PC-9 (cell line): ENCODE measurements around the gene KIAA1328. TPM values are rescaled to one million over a fixed set of nuclear protein-coding genes. Genes with fewer than 3 reads are reported as not detected.

ENCODE experiments used
- BruUV-seq: library from RNA; stranded (reverse); fragments of 400-500 nt; replicated peaks from 2 replicates; lab custom pipeline; 2021; lab: Mats Ljungman, UMichigan
- CTCF ChIA-PET: fragments of 300-600 bp; sonication (Branson Sonifier 250); formaldehyde crosslinking; loops from one replicate; lab custom pipeline; 2022; ENCODE audit warnings: antibody characterized with exemption; lab: Charles Lee
- POLR2A ChIA-PET: fragments of 300-600 bp; sonication (Branson Sonifier 250); formaldehyde crosslinking; loops from one replicate; lab custom pipeline; 2022; ENCODE audit warnings: antibody characterized with exemption; ENCODE audit not compliant: unreplicated experiment; lab: Charles Lee
- DNase-seq, 2 experiments: peaks; one replicate each; pipeline versions ENCODE4 v3.0.0 to v3.0.0-alpha.2; 2015 to 2022; ENCODE audit warnings: mixed read lengths in 1 of 2
- H2AFZ ChIP-seq: fragments of 200-600 bp; sonication (generic); 2 replicates; pipeline ENCODE4 v1.8.1; 2017; ENCODE audit warnings: antibody characterized with exemption
- H3F3A ChIP-seq: fragments of 200-600 bp; sonication (generic); 2 replicates; pipeline ENCODE4 v1.8.1; 2017; ENCODE audit warnings: antibody characterized with exemption, mild to moderate bottlenecking, low read depth; ENCODE audit not compliant: insufficient read depth
- H3K27ac ChIP-seq: fragments of 200-600 bp; sonication (generic); 2 replicates; pipeline ENCODE4 v1.6.1; 2016; ENCODE audit warnings: mixed run types
- H3K27me3 ChIP-seq: fragments of 200-600 bp; sonication (generic); 2 replicates; pipeline ENCODE4 v1.6.1; 2016; ENCODE audit warnings: low read depth, mixed run types; ENCODE audit not compliant: insufficient read depth
- H3K36me3 ChIP-seq: fragments of 200-600 bp; sonication (generic); 2 replicates; pipeline ENCODE4 v1.6.1; 2016; ENCODE audit warnings: low read depth, mixed run types
- H3K4me1 ChIP-seq: fragments of 200-600 bp; sonication (generic); replicated peaks from 2 replicates; pipeline ENCODE4 v1.6.1; 2016; ENCODE audit warnings: mixed run types; ENCODE audit not compliant: insufficient read depth
- H3K4me2 ChIP-seq: fragments of 200-600 bp; sonication (generic); 2 replicates; pipeline ENCODE4 v1.6.1; 2017; ENCODE audit warnings: mixed run types
- H3K4me3 ChIP-seq: fragments of 200-600 bp; sonication (generic); 2 replicates; pipeline ENCODE4 v1.6.1; 2016; ENCODE audit warnings: mixed run types
- H3K79me2 ChIP-seq: fragments of 200-600 bp; sonication (generic); 2 replicates; pipeline ENCODE4 v1.6.1; 2017; ENCODE audit warnings: low read depth, mixed run types
- H3K9me2 ChIP-seq: fragments of 200-600 bp; sonication (generic); 2 replicates; pipeline ENCODE4 v1.8.1; 2017; ENCODE audit warnings: mild to moderate bottlenecking; ENCODE audit not compliant: insufficient read depth
- H3K9me3 ChIP-seq: fragments of 200-600 bp; sonication (generic); 2 replicates; pipeline ENCODE4 v1.8.1; 2016; ENCODE audit warnings: low read depth; ENCODE audit not compliant: insufficient read depth
- H4K20me1 ChIP-seq: fragments of 200-600 bp; sonication (generic); 2 replicates; pipeline ENCODE4 v1.8.1; 2017; ENCODE audit not compliant: insufficient read depth
- EZH2 ChIP-seq: fragments of 200-600 bp; sonication (generic); IDR thresholded peaks from 2 replicates; pipeline ENCODE4 v1.8.0; 2017; ENCODE audit warnings: antibody characterized with exemption, low read depth
- intact Hi-C: fragments of 100-400 bp; cut with micrococcal nuclease; formaldehyde crosslinking; loops from one replicate; pipeline ENCODE4 v1.10.0; 2022; ENCODE audit not compliant: unreplicated experiment
- total RNA-seq: library from RNA; stranded (reverse); gene quantifications from 2 replicates; pipeline ENCODE4 v1.2.3, GENCODE V29; 2021
- TF ChIP-seq, protein P1 (sequence below): fragments of 200-600 bp; sonication (generic); conservative IDR thresholded peaks from 2 replicates; pipeline ENCODE4 v1.6.1; 2017; ENCODE audit warnings: mixed run types, antibody characterized with exemption, mild to moderate bottlenecking, moderate library complexity

The KIAA1328 gene
- total RNA-seq, 1 experiment from 2014 or later = 6.5 TPM

DNA sequence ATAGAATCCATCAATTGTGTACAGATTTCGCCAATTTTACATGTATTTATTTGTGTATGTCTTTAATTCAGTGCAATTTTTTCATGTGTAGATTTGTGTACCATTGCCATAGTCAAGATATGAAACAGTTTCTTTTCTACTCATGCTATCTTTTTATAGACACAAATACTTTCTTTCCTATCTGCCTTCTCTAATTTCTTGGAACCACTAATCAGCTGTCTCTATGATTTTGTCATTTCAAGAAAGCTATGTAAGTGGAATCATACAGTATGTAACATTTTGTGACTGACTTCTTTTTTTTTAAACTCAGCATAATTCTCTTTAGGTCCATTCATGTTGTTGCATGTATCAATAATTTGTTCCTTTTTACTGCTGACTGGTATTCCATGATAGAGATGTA lies 33.3 kb downstream of the KIAA1328 start:
- Histone ChIP-seq H3K9me3 (no peaks in the 10 kb centered on the region), H3K27ac (no peak overlapping the region), H3K4me2 (no peak overlapping the region), H4K20me1 (no peaks in the 10 kb centered on the region), H3K4me3 (no peak overlapping the region), H3K9me2 (no peaks in the 10 kb centered on the region), H2AFZ (no peak overlapping the region), H3K27me3 (no peaks in the 10 kb centered on the region), H3K79me2 (no peaks in the 10 kb centered on the region), H3K4me1 (no peaks in the 10 kb centered on the region), H3K36me3 (no peaks in the 10 kb centered on the region), H3F3A (no peaks in the 10 kb centered on the region)
- CTCF ChIA-PET = interaction anchor here (0.6 kb wide), 1 partner anchor 12 kb away, joined by 3 read pairs; no protein-coding TSS in a partner anchor
- POLR2A ChIA-PET = interaction anchor here (0.6 kb wide), 1 partner anchor 55 kb away, joined by 3 read pairs; no protein-coding TSS in a partner anchor
- DNase-seq = no peak
- intact Hi-C loops = no loop called here
- no peak for TF ChIP-seq EZH2
- TF ChIP-seq, protein P1, sequence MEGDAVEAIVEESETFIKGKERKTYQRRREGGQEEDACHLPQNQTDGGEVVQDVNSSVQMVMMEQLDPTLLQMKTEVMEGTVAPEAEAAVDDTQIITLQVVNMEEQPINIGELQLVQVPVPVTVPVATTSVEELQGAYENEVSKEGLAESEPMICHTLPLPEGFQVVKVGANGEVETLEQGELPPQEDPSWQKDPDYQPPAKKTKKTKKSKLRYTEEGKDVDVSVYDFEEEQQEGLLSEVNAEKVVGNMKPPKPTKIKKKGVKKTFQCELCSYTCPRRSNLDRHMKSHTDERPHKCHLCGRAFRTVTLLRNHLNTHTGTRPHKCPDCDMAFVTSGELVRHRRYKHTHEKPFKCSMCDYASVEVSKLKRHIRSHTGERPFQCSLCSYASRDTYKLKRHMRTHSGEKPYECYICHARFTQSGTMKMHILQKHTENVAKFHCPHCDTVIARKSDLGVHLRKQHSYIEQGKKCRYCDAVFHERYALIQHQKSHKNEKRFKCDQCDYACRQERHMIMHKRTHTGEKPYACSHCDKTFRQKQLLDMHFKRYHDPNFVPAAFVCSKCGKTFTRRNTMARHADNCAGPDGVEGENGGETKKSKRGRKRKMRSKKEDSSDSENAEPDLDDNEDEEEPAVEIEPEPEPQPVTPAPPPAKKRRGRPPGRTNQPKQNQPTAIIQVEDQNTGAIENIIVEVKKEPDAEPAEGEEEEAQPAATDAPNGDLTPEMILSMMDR = no peak
- no TSS peak for BruUV-seq

DNA sequence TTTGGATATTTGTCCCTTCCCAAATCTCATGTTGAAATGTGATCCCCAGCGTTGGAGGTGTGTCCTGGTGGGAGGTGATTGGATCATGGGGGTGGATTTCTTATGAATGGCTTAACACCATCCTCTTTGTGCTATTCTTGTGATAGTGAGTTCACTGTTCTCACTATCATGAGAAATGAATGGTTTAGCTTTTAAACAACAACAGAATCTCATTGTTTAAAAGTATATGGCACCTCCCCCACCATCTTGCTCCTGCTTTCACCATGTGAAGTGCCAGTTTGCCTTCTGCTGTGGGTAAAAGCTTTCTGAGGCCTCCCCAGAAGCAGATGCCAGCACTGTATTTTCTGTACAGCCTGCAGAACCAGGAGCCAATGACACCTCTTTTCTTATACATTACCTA lies 38.1 kb downstream of the KIAA1328 start:
- no peaks in the 10 kb centered on the region for H3K27me3 ChIP-seq
- H3F3A ChIP-seq = no peaks in the 10 kb centered on the region
- no peak for DNase-seq
- H3K27ac ChIP-seq = no peak overlapping the region
- no TSS peak for BruUV-seq
- no peak overlapping the region for H3K4me2 ChIP-seq
- CTCF ChIA-PET = no interaction called here
- no peaks in the 10 kb centered on the region for H4K20me1 ChIP-seq
- no peaks in the 10 kb centered on the region for H3K79me2 ChIP-seq
- TF ChIP-seq, protein P1 = no peak
- no peak for TF ChIP-seq EZH2
- H3K9me2 ChIP-seq = no peaks in the 10 kb centered on the region
- H3K4me3 ChIP-seq = no peak overlapping the region
- H2AFZ ChIP-seq = no peak overlapping the region
- no peaks in the 10 kb centered on the region for H3K4me1 ChIP-seq
- no peaks in the 10 kb centered on the region for H3K9me3 ChIP-seq
- POLR2A ChIA-PET = no interaction called here
- intact Hi-C loops = no loop called here
- no peaks in the 10 kb centered on the region for H3K36me3 ChIP-seq

DNA sequence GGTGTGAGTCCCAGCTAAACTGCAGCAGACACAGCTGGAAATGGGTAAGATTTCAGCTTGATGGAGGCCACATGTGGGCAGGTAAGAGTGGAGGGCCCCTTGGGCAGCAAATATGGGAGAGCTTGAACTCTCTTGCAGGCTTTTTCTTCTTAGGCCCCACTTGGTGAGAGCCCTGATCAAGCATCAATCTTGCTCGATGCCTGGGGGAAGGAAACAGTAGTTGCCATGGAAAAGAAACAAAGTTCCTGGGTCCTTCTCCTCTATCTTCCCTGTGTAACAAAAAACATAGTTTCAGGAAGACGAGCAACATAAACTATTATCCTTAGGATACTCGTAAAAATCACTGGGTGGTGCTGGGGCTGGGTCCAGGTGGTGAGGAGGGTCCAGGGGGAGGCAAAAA lies 42.9 kb downstream of the KIAA1328 start:
- H3K27me3 ChIP-seq = no peaks in the 10 kb centered on the region
- ChIA-PET POLR2A (no interaction called here), CTCF (no interaction called here)
- no peak for DNase-seq
- no peak for TF ChIP-seq EZH2
- TF ChIP-seq, protein P1 = no peak
- no peaks in the 10 kb centered on the region for H3K79me2 ChIP-seq
- H3K27ac ChIP-seq = no peak overlapping the region
- no peak overlapping the region for H3K4me3 ChIP-seq
- no peaks in the 10 kb centered on the region for H3K9me2 ChIP-seq
- intact Hi-C loops = no loop called here
- no peaks in the 10 kb centered on the region for H3F3A ChIP-seq
- H4K20me1 ChIP-seq = no peaks in the 10 kb centered on the region
- no peak overlapping the region for H3K4me2 ChIP-seq
- no peaks in the 10 kb centered on the region for H3K36me3 ChIP-seq
- no peaks in the 10 kb centered on the region for H3K4me1 ChIP-seq
- H3K9me3 ChIP-seq = no peaks in the 10 kb centered on the region
- no peak overlapping the region for H2AFZ ChIP-seq
- no TSS peak for BruUV-seq
